NAMALWA (cell line): ENCODE results near the gene CLIC3.

Source experiments
- DNase-seq: peaks from one replicate; pipeline ENCODE4 v3.0.0-alpha.2; 2015; ENCODE audit warnings: low spot score

CLIC3 gene

DNA sequence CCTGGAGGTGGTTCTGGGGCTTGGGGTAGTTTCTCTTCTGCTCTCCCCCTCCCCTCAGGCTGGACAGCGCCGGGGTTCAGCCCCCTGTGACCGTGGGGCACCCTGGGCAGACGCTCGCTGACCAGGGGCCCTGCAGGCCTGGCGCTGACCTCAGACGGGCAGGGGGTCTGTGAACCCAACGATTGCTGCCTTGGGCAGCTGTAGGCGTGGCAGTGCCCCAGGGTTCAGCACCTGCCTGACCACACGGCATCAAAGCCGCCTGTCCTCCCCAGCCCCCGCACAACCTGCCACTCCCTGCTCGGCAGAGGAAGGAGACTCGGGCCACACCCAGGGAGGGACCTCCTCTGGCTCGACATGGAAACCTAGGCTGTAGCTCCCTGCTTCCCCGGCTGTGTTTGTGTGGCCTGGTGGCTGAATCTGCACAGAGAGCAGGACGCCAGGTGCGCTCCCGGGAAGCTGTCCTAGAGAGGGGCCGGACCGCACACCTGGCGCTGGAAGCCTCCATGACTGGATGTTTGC, 32.1 kb downstream of the CLIC3 start:
- DNase-seq = no peak

DNA sequence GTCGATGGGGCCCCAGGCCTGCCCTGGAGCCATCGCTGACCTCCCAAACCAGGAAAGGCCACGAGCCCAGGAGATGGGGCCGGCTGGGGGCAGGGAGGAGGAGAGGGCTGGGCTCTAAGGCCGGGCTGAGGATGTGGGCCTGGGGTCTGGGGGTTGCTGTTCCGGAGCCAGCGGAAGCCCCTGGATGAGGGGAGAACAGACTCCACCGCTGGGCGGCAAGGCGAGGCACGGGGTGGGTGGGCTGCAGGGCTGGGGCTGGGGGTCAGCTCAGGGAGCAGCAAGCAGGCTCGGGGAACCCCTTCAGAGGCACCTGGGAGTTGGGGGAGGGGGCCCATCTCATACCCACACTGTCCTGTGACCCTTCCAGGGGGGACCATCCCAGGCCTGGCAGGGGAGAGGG, 32.6 kb downstream of the CLIC3 start:
- no peak for DNase-seq

DNA sequence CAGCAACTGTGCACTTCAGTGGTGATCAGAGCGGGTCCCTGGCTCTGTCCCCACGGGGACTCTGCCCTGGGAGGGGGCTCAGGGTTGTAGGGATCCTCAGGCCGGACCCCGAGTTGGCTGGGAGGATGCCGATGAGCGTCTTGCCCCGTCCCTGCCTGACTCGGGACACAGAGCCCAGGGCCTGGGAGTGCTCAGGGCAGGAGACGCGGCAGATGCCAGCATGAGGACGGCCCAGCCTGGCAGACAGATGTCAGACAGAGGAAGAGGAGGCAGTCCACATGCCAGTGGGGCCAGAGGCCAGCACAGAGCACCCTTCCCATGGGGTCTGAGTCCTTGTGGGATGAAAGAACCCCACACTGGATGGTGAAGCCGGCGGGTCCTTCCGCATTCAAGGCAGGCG, 33.0 kb downstream of the CLIC3 start:
- DNase-seq = no peak

DNA sequence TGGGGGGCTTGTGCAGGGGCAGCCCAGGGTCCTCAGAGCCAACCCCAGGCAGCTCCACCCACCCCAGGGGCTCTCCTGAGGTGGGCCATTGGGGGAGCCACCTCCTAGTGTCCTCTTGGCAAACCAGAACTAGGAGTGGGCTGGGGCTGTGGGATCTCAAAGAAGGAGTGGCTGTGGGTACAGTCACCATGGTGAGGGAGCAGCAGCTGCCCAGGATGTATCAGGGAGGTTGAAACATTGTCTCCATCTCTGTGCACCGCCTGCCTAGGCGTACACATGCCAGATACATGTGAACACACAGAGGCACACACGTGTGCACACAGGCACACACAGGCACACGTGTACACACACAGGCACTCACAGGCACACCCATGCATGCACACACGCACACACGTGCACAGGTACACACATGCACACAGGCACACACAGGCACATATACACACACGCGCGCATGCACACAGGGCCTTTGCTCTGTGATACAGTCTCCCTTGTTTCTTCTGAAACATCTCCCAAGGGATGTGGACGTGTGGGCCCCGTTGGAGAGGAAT, 33.6 kb downstream of the CLIC3 start:
- DNase-seq = no peak

DNA sequence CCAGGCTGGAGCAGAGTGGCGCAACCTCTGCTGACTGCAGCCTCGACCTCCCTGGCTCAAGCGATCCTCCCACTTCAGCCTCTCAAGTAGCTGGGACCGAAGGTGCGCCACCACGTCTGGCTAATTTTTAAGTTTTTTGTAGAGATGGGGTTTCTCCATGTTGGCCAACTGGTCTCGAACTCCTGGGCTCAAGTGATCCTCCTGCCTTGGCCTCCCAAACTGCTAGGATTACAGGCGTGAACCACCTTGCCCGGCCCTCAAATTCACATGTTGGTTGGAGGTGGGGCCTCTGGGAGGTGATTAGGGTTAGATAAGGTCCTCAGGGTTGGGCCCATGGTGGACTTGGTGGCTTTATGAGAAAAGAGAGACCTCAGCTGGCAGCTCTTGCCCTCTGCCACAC, 34.2 kb downstream of the CLIC3 start:
- no peak for DNase-seq

DNA sequence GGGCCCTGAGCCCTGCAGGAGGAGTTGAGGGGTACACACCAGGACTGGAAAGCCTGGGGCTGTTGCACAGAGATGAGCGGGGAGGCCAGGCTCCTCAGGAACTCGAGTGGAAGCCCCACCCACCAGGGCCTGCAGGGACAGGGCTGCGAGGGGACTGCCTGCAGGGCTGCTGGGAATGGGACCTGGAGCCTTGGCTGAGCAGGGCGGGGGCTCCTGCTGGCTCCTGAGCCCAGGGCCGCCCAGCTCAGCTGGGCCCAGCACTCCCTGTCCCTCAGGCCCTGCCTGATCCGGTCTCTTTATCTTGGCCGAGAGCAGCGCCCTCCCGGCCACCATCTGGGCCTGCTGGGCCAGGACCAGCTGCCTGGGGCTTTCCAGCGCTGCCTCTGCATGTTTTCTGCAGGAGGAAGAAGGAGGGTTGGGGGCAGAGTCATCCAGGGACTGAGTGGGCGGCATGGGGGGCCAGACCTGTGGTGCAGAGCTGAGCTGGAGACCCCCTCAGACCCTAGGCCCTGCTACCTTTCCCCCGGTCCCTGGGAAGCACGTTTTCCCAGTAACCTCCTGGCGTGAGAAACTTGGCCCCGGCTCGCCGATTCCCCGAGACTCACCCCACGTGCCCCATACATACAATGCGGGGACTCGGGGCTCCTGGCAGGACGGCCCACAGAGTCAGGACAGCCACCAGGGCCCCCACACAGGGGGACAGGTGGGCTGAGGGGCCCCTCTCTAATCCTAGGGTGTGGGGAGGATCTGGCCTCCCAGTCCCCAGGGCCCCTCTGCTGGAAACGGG, 34.9 kb downstream of the CLIC3 start:
- DNase-seq = no peak

DNA sequence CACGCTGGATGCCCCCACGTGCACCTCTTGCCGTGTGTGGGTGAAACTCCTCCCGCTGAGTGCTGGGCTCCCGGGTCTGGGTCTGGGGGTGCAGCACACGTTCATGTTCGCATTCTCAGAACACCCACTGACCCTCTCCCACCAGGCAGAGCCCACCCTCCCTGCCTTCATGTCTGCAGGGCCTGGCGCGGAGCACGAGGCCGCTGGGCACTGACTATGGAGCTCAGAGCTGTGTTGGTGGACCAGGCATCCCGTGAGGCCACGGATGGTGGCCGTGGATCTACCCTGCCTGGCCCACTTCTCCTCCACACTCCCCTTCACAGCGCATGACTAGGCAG, 35.5 kb downstream of the CLIC3 start:
- DNase-seq = no peak

DNA sequence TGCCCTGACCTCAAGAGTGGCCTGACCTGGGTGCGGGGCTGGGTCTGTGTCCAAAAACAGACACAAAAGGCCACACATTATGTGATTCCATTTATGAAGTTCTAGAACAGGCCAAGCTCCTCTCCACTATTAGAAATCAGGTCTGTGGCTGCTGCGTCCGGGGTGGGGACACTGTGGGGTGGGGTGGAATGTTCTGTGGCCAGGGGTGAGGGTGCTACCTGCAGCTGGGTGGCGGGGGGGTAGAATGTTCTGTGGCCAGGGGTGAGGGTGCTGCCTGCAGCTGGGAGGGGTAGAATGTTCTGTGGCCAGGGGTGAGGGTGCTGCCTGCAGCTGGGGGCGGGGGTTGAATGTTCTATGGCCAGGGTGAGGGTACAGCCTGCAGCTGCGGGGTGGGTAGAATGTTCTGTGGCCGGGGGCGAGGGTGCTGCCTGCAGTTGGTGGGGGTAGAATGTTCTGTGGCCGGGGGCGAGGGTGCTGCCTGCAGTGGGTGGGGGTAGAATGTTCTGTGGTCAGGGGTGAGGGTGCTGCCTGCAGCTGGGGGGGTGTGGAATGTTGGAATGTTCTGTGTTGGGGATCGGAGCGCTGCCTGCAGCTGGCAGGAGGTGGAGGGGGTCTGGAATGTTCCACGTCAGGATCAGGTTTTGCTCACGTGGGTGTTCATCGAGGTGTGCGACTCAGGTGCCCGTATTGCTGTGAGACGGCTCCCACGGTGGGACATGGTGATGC, 36.0 kb downstream of the CLIC3 start:
- no peak for DNase-seq

DNA sequence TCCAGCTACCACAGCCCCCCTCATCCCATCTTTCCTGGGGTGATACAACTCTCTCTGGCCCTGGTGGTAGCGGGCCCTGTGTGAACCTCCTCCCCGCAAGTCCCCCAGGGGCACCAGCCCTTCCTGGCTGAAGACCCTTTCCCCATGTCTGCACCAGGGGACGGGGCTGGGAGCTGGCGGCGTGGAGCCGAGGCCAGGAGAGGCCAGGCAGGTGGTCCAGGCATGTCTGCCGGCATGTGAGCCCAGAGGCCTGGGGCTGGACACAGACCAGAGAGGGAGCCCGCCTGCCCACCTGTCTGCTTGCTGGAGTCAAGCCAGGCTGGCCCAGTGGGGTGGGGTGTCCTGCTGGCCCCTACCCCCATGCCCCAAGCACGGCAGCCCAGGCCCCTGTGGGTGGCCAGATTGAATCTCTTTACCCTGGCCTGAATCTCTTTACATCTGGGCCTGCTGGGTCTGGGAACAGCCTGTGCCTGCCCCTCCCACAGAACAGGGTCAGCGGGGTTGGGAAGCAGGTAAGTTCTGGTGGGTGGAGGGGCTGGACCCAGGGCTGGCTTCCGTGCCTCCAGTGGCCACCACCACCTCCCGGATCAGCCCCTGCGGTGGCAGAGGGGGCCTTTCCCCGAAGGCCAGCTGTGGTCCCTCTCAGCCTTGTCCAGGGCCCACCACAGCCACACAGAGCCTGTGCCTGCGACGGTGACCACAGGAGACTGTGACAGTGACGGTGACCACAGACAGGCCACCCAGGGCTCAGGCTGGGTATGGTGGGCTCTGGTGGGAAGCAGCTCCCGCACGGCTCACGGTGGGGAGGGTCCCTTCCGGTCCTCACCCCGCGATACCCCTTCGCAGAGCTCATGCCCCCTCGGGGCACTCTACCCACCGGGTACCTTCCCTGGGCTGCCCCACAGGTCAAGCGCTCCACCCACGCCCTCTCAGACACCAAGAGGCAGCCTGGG, 37.2 kb downstream of the CLIC3 start:
- DNase-seq = no peak

DNA sequence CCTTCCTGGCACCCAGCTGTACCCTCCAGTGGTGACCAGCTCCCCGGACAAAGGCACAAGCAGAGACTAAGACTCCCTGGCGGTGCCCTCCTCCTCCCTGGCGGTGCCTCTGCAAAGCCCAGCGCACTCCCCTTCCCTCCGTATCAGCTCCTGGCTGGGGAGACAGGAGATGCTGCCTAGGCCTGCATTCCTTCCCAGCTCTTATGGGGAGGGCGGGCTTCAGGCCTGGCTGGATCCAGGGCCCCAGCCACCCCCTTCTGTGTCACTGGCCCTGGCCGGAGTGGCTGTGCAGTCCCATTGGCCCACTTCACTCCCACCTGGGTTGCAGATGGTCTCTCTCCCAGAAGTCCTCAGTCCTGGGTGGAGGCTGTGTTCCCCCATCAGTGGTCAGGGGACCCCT, 37.9 kb downstream of the CLIC3 start:
- DNase-seq = no peak

DNA sequence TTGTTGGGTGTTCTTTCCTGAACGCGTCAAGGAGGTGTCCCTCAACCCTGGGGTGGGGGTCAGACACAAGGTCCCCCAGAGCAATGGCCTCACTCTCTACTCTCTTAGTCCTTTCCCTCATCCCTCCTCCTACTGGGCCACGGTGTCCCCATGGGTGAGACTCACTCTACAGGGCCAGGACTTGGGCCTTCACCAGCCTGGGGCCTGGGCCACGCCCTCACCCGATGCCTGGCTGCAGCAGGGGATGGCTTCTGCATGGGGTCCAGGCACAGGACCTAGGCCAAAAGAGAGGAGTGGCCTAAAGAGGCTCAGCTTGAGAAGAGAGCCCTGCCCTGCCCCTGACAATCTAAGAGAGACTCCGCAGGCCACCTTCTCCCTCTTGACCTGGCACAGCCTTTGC, 38.5 kb downstream of the CLIC3 start:
- no peak for DNase-seq

DNA sequence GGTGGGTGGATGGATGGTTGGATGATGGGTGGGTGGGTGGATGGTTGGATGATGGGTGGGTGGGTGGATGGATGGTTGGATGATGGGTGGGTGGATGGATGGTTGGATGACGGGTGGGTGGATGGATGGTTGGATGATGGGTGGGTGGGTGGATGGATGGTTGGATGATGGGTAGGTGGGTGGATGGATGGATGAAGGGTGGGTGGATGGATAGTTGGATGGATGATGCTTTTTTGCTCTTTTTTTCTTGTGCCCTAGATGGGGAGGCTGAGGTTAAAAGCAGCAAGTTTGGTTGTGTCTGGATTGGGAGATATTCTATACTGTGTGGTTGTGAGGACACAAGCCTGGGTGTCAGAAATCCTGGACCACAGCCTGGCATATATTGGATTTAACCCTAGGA, 38.9 kb downstream of the CLIC3 start:
- no peak for DNase-seq

DNA sequence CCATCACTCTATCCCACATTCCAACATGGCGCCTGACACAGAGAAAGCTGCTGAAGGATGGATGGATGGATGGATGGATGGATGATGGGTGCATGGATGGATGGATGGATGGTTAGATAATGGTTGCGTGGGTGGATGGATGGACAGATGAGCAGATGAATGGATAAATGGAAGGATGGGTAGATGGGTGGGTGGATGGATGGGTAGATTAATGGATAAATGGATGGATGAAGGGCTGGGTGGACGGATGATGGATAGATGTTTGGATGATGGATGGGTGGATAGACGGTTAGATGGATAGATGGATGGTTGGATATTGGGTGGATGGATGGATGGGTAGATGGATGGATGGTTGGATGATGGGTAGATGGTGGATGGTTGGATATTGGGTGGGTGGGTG, 39.8 kb downstream of the CLIC3 start:
- DNase-seq = no peak

DNA sequence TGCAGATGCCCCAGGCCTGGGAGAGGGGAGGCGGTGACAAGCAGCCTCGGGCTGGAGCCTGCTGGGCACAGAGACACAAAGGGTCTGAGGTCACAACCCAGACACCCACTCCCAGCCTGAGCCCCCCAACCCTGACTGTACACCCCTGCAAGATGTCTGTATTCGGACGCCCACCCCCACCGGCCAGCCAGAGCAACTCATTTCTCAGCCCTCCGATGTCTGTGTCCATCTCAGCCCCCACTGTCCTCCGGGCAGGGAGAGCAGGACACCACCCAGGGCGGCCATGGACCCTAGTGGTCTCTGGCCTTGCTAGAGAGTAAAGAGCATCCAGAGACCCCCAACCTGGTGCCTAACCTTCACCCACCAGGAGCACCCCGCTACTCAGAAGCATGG, 40.4 kb downstream of the CLIC3 start:
- no peak for DNase-seq

DNA sequence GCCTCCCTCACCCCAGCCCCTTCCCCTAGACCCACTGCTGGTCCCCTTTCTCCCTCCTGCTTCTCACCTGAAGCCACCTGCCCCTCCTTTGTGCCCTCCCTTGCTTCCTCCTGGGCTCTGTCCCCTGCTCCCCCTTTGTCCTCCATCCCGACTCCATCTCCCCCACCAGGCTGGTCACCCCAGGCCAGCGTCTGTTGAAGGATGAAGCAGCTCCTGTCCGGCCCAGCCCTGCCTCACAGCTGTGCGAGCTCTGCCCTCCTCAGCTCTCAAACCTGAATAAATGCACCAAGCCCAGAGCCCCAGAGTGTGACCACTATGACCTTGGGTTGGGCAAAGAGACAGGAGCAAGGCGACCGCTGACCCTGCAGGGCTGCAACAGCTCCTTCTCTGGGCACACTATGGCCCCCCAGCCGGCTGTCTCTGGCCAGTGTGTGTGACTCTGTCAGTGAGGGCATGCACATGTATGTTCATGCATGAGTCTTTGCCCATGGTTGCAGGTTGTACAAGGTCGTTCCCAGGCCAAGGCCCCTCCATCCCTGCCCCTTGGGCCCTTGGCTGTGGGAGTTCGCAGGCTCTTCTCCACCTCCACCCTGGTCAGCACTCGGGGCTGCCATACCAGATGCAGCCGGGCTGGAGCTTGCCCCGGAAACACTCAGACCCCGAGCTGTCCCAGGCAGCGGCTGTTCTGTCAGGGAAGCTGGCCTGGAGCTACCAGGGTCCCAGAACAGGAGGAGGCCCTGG, 41.0 kb downstream of the CLIC3 start:
- DNase-seq = no peak

DNA sequence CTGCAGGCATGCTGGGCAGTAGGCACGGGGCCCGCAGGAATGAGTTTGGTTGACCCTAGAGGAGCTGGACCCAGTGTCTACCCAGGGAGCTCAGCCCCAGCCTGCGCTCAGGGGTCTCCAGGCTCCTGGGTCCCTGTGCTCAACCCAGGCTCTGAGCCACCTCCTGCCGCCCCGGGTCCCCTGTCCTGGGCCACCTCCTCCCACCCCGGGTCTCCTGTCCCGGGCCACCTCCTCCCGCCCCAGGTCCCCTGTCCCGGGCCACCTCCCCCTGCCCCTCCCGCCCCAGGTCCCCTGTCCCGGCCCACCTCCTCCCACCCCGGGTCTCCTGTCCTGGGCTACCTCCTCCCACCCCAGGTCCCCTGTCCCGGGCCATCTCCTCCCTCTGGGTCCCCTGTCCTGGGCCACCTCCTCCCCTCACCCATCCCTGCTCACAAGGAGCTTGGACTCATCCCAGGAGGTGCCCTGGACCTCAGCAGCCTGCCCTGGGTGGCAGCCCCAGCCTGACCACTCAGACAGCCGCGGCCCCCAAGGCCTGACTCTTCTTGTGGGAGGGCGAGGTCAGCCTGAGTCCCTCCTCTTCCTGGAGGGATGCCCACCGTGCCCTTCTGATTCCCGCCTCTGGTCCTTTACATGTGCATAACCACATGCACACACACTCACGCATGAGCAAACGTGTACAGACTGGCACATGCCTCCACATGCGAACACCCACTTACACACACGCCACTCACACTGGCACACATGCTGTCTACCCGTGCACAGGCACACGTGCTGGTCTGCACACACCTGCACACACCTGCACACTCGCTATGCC, 41.9 kb downstream of the CLIC3 start:
- DNase-seq = no peak

DNA sequence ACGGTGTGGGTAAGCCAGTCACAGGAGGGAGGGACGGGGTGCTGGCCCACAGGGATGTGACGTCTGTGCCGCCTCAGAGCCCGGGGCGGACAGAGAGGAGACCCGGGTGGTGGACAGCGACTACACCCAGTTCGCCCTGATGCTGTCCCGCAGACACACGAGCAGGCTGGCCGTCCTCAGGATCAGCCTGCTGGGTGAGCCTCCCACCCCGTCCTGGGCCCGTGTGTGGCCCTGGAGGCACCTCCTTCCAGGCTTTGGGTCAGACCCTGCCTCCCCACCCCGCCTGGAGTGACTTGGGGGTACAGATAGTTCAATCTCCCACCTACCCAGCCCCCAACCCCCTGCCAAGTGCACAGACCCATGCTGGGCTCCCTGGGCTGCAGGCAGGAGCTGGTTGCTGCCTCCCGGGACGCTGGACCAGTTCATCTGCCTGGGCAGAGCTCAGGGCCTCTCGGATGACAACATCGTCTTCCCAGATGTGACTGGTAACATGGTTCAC, 42.5 kb downstream of the CLIC3 start:
- DNase-seq = no peak

DNA sequence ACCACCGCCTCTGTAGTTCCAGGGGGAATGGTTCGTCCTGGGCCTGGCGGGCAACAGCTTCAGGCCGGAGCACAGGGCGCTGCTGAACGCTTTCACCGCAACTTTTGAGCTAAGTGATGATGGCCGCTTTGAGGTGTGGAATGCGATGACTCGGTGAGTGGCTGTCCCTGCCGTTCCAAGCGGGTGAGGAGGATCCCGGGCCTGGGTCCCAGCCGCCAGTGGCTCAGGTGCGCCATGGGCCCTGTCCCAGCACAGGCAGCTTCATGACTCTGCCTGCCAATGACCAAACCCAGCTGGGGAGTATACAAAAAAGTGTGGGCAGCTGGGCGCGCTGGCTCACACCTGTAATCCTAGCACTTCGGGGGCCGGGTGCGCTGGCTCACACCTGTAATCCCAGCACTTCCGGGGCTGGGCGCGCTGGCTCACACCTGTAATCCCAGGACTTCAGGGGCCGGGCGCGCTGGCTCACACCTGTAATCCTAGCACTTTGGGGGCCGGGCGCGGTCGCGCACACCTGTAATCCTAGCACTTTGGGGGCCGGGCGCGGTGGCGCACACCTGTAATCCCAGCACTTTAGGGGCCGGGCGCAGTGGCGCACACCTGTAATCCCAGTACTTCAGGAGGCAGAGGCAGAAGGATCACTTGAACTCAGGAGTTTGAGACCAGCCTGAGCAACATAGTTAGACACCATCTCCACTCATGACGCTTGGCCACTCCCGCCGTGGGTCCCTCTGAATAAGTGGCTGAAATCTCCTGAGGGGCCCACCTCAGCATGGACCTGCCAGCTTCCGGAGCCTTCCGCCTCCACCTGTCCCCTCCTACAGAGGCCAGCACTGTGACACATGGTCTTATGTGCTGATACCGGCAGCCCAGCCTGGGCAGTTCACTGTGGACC, 43.2 kb downstream of the CLIC3 start:
- no peak for DNase-seq

DNA sequence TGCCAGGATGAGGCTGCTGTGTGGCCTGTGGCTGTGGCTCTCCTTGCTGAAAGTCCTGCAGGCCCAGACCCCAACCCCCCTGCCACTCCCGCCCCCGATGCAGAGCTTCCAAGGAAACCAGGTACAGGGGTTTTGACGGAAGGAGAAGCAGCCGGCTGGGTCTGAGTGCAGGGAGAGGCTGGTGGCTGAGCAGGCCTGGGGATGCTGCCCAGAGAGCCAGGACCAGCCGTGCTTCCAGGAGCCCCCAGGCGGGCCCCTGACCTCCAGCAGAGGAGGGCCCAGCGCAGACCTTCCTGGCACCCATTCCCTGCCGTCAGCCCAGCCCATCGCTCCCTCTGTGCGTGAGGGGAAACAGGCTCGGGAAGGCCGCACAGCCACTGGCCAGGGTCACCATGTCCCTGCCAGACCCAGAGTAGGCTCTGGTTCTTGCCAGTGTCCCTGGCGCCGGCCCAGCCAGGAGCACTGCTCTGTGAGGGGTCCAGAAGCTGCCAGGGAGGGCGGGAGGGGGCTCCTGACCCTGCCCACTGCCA, 44.0 kb downstream of the CLIC3 start:
- no peak for DNase-seq
